PFSK-1 (cell line): Measurements from ENCODE around the gene ZNF609.

ENCODE experiments used
- FOXP2 ChIP-seq: optimal IDR thresholded peaks from 2 replicates; pipeline ENCODE3; 2011; ENCODE audit warnings: borderline replicate concordance, control low read depth, inconsistent platforms; ENCODE audit not compliant: insufficient read depth; ENCODE audit errors: extremely low read length, extremely low read depth
- POLR2AphosphoS5 ChIP-seq: IDR thresholded peaks from 2 replicates; pipeline ENCODE4 v1.6.1; 2012; ENCODE audit warnings: low read depth, mild to moderate bottlenecking, control low read depth, low read length, moderate library complexity
- SIN3A ChIP-seq: IDR thresholded peaks from 2 replicates; pipeline ENCODE4 v1.6.1; 2012; ENCODE audit warnings: mild to moderate bottlenecking, low read length, moderate library complexity, borderline replicate concordance; ENCODE audit not compliant: insufficient read depth
- TAF1 ChIP-seq: IDR thresholded peaks from 2 replicates; pipeline ENCODE4 v1.6.1; 2012; ENCODE audit warnings: low read length, control low read depth, borderline replicate concordance; ENCODE audit not compliant: insufficient read depth
- TF ChIP-seq, protein P1 (sequence below), 2 experiments: IDR thresholded peaks; 2 replicates each; pipeline versions ENCODE4 v1.6.1 to v1.8.0; 2011 to 2012; ENCODE audit warnings: low read depth in 2 of 2, low read length in 2 of 2, control low read depth in 1 of 2, inconsistent platforms in 1 of 2, mild to moderate bottlenecking in 1 of 2, moderate library complexity in 1 of 2; ENCODE audit not compliant: insufficient read depth in 1 of 2

Gene ZNF609

DNA sequence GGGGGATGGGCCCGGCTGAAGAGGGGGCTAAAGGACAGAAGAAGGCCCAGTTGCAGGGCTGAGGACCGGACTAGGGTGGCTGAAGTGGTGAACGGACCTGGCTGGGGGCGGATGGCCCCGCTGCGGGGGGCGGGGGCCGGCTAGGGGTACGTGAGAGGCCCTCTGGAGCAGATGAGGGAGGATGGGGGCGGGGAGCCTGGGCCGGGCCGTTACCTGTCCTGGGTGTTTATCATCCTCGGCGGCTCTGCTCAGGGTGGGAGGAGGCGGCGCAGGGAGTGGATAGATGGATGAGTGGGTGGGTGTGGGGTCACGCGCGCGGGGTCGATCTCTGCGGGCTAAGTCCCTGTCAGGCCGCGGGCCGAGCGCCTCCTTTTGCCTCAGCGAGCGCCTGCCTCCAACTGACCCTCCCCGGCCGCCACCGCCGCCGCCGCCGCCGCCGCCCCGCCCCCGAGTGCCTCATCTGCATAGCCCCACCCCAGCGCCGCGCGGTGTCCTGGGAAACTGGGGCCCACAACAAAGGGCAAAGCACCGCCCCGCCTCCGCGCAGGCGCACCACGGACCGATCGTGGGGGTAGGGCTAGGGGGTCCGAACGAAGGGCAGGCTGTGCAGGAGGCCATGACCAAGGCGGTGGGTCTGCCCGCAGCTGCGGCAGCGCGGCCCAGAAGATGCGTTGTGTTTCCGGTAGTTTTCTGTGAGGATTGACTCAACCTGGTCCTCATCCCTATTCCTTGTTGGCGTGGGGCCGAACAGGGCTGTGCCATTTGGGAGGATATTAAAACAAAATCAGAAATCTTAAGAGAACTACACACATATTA lies 242.6 kb downstream of the ZNF609 start:
- TF ChIP-seq POLR2AphosphoS5 (peak; percentile 96), SIN3A (no peak; the same call in 1 of the 2 replicates), TAF1 (peak; percentile 74), FOXP2 (peak; percentile 95)
- TF ChIP-seq, protein P1, sequence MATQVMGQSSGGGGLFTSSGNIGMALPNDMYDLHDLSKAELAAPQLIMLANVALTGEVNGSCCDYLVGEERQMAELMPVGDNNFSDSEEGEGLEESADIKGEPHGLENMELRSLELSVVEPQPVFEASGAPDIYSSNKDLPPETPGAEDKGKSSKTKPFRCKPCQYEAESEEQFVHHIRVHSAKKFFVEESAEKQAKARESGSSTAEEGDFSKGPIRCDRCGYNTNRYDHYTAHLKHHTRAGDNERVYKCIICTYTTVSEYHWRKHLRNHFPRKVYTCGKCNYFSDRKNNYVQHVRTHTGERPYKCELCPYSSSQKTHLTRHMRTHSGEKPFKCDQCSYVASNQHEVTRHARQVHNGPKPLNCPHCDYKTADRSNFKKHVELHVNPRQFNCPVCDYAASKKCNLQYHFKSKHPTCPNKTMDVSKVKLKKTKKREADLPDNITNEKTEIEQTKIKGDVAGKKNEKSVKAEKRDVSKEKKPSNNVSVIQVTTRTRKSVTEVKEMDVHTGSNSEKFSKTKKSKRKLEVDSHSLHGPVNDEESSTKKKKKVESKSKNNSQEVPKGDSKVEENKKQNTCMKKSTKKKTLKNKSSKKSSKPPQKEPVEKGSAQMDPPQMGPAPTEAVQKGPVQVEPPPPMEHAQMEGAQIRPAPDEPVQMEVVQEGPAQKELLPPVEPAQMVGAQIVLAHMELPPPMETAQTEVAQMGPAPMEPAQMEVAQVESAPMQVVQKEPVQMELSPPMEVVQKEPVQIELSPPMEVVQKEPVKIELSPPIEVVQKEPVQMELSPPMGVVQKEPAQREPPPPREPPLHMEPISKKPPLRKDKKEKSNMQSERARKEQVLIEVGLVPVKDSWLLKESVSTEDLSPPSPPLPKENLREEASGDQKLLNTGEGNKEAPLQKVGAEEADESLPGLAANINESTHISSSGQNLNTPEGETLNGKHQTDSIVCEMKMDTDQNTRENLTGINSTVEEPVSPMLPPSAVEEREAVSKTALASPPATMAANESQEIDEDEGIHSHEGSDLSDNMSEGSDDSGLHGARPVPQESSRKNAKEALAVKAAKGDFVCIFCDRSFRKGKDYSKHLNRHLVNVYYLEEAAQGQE (IDR thresholded peaks at IDR 0.05; ENCODE audit: insufficient read depth in 1 of 2, low read depth in 2 of 2, low read length in 2 of 2), result no peak

DNA sequence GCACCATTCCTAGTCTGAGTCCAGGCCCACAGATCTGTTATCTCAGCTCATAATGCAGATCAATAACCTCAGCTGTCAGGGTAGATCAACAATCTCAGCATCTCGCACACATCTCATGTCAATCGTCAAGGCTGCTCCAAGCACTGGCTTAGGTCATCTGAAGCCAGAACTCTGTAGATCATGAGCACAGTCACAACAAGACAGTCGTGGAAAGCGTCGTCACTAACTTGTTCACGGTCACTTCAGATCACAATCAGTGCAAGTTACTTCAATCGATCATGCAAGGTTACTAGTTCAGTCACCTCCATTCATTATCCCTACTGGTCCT lies 243.2 kb downstream of the ZNF609 start:
- TF ChIP-seq, protein P1 (IDR thresholded peaks at IDR 0.05; ENCODE audit: insufficient read depth in 1 of 2, low read depth in 2 of 2, low read length in 2 of 2), result no peak
- TF ChIP-seq SIN3A (no peak), TAF1 (no peak), POLR2AphosphoS5 (no peak), FOXP2 (no peak)

DNA sequence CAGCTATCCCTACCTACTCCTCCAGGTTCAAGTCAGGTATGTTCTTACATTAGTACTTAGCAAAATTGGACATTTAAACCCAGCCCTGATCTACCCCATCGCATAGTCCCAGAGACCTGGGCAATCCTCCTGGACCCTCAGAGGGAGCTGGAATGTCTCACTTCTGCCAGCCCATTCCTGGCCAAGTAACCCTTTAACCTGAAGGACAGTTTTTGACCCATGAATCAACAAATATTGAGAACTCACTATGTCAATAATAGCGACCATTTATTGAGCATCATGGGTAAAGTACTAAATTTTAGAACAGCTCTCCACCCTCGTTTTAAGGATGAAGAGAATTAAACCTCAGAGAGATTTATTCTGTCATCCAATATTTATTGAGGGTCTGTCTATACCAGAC lies 244.6 kb downstream of the ZNF609 start:
- TF ChIP-seq TAF1, result no peak
- no peak for TF ChIP-seq SIN3A
- no peak for TF ChIP-seq POLR2AphosphoS5
- no peak for TF ChIP-seq FOXP2
- TF ChIP-seq, protein P1 (IDR thresholded peaks at IDR 0.05; ENCODE audit: insufficient read depth in 1 of 2, low read depth in 2 of 2, low read length in 2 of 2), result no peak

DNA sequence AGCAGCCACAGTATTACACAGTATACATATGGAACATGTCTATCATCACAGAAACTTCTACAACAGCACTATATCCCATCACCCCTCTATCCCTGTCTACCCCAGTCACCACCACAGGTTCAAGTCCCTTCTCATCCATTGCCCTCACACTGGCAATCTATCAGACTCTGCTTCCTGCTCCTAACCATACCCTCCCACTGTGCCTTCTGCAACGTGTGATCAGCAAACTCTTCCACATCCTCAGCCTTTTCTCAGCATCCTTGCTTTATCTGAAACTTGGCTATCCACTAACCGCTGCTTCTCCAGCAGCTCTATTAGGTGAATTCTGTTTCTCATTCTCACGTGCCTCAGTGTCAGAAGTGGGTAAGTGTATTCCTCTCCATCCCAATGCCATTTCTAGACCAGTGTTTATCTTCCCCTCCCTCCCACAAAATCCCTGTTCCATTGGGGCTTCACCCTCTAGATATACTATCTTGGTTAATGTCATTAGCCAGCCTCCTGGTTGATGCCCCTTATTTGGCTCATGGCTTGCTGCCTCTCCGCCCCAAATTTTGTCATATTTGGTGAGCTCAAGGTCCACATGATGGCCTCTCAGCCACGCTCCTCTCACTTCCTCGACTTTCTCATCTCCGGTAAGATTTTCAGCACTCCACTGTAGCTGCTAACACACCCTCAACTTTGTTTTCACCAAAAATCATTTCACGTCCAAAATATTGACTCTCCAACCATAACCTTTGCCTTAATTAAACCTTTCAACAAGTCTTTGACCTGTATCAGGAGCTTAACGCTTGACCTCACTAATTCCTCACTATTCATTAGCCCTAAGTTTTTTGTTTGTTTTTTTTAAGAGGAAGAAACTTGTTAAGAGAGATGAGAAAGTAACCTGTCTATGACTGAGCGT lies 245.9 kb downstream of the ZNF609 start:
- TF ChIP-seq POLR2AphosphoS5 (no peak), FOXP2 (no peak), TAF1 (no peak), SIN3A (no peak)
- TF ChIP-seq, protein P1 (IDR thresholded peaks at IDR 0.05; ENCODE audit: insufficient read depth in 1 of 2, low read depth in 2 of 2, low read length in 2 of 2), result no peak
